Mucosa of rectum (tissue), 2 donors: ENCODE results near the gene CD22.

Experiments
- H3K27ac ChIP-seq, 2 donors: one replicate each; pipeline ENCODE4 v1.7.0; 2013; ENCODE audit warnings: inconsistent platforms in 2 of 2, low read depth in 2 of 2, low read length in 2 of 2
- H3K27me3 ChIP-seq, 2 donors: one replicate each; pipeline ENCODE4 v1.7.0; 2013; ENCODE audit warnings: low read length in 2 of 2; ENCODE audit not compliant: control insufficient read depth in 2 of 2, insufficient read depth in 2 of 2
- H3K36me3 ChIP-seq, 2 donors: one replicate each; pipeline ENCODE4 v1.7.0; 2013; ENCODE audit warnings: low read length in 2 of 2; ENCODE audit not compliant: control insufficient read depth in 2 of 2, insufficient read depth in 2 of 2
- H3K4me1 ChIP-seq, 2 donors: one replicate each; pipeline ENCODE4 v1.7.0; 2013; ENCODE audit warnings: low read length in 2 of 2, mild to moderate bottlenecking in 1 of 2; ENCODE audit not compliant: control insufficient read depth in 2 of 2, insufficient read depth in 2 of 2
- H3K4me3 ChIP-seq, 2 donors: one replicate each; pipeline ENCODE4 v1.7.0; 2013; ENCODE audit warnings: low read length in 2 of 2
- H3K9ac ChIP-seq, 2 donors: one replicate each; pipeline ENCODE4 v1.7.0; 2013; ENCODE audit warnings: low read length in 2 of 2, low read depth in 1 of 2, mild to moderate bottlenecking in 1 of 2
- H3K9me3 ChIP-seq, 2 donors: one replicate each; pipeline ENCODE4 v1.7.0; 2013; ENCODE audit warnings: low read length in 2 of 2; ENCODE audit not compliant: control insufficient read depth in 2 of 2
- donor health status: healthy.
- donor health status: Normal muscosa, but diverticular disease.

Gene CD22

DNA sequence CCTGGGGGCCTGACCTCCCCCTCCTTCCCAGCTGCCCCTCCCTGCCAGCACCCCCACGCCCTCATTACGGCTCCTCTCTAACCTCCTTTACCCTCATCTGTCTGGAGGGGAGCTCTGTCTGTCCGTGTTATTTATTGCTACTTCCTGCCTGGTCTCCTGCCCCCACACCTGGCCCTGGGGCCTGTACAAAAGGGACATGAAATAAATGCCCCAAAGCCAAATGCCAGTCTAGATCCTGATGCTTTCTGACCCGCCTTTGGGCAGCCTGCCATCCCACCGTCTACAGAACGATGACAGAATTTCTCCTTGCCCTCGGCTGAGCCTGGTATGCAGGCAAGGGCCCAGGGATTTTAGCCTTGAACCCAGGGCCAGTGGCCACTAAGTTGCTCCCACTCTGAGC lies 15.4 kb upstream of the CD22 start:
- H3K9ac ChIP-seq = no peak overlapping the region
- no peaks in the 10 kb centered on the region for H3K9me3 ChIP-seq
- H3K36me3 ChIP-seq = no peaks in the 10 kb centered on the region
- no peaks in the 10 kb centered on the region for H3K27me3 ChIP-seq
- no peaks in the 10 kb centered on the region for H3K4me1 ChIP-seq
- no peak overlapping the region for H3K4me3 ChIP-seq
- H3K27ac ChIP-seq = no peak overlapping the region

DNA sequence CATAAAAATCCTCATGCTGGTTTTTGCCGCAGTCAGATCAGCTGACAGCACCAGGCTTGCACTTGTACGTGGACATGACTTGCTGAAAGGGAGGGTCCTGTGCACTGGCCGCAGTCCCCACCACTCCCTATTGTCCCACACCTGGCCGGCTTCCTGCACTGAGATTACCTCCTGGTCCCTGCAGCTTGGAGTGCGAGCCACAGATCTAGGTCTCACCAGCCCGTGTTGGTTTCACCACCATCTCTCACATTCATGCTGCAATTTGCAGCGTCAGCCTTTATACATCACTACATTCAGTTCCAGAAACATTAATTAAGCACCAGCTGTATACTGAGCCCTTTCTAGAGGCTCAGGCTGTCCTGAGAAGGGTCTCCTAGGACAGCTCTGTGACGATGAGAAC lies 15.0 kb upstream of the CD22 start:
- Histone ChIP-seq H3K27ac (no peak overlapping the region), H3K4me1 (peaks cover 2% of the 10 kb centered on the region in 2 donors), H3K27me3 (no peaks in the 10 kb centered on the region), H3K9ac (no peak overlapping the region), H3K4me3 (no peak overlapping the region), H3K36me3 (no peaks in the 10 kb centered on the region), H3K9me3 (no peaks in the 10 kb centered on the region)

DNA sequence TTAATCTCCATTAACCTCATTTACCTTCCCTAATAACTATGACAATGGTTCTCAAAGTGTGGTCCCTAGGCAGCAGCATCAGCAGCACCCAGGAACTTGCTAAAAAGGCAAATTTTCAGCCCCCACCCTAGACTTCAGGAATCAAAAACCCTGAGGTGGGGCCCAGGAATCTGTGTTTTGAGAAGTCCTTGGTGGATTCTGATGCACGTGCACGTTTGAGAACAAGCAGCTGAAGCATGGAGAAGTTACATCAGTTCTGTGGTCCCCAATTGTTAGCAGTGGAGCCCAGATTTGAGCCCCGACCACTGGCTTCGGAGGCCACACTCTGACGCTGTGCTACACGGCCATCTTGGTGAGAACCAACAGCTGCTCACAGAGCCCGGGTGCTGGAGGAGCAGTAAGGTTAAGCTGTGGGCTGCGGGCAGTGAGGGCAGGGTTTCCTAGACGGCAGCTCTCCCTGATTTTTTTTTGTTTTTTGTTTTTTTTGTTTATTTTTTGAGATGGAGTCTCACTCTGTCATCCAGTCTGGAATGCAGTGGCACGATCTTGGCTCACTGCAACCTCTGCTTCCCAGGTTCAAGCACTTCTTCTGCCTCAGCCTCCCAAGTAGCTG lies 14.0 kb upstream of the CD22 start:
- Histone ChIP-seq H3K27ac (no peak overlapping the region), H3K9me3 (no peaks in the 10 kb centered on the region), H3K4me3 (no peak overlapping the region), H3K27me3 (no peaks in the 10 kb centered on the region), H3K4me1 (peaks cover 2 to 3% of the 10 kb centered on the region in 2 donors), H3K9ac (no peak overlapping the region), H3K36me3 (no peaks in the 10 kb centered on the region)

DNA sequence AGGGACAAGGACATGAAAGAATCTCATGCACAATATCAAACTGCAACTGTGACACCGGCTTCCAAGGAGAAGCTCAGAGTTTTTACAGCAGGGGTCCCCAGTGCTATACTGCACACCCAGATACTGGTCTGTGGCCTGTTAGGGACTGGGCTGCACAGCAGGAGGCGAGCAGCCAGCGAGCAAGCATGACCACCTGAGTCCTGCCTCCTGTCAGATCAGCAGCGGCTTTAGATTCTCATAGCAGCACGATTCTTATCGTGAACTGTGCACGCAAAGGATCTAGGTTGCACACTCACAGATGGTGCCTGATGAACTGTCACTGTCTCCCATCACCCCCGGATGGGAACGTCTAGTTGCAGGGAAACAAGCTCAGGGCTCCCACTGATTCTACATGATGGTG lies 13.1 kb upstream of the CD22 start:
- no peaks in the 10 kb centered on the region for H3K9me3 ChIP-seq
- H3K9ac ChIP-seq = no peak overlapping the region
- H3K36me3 ChIP-seq = no peaks in the 10 kb centered on the region
- H3K27me3 ChIP-seq = no peaks in the 10 kb centered on the region
- H3K27ac ChIP-seq = no peak overlapping the region
- peaks cover 2 to 3% of the 10 kb centered on the region in 2 donors for H3K4me1 ChIP-seq
- H3K4me3 ChIP-seq = no peak overlapping the region

DNA sequence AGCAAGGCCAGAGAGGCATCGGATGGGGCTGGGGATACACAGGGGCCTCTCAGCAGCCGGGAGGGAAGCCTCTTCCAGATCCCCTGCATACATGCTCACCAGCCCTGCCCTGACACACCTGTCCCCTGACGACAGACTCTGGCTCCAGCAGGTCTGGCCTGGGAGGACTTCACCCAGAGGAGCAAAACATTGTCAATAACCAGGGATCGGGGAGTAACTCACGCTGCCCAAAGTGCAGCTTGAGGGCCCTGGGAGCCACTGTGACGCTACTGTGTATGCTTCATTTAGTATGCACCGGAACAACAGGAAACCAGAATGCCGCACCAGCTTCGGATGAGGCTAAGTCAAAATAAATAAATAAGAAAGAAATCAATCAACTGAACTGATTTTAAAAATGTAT lies 12.4 kb upstream of the CD22 start:
- Histone ChIP-seq H3K4me3 (no peak overlapping the region), H3K36me3 (no peaks in the 10 kb centered on the region), H3K27me3 (no peaks in the 10 kb centered on the region), H3K27ac (no peak overlapping the region), H3K9me3 (no peaks in the 10 kb centered on the region), H3K4me1 (peaks cover 2 to 3% of the 10 kb centered on the region in 2 donors), H3K9ac (no peak overlapping the region)

DNA sequence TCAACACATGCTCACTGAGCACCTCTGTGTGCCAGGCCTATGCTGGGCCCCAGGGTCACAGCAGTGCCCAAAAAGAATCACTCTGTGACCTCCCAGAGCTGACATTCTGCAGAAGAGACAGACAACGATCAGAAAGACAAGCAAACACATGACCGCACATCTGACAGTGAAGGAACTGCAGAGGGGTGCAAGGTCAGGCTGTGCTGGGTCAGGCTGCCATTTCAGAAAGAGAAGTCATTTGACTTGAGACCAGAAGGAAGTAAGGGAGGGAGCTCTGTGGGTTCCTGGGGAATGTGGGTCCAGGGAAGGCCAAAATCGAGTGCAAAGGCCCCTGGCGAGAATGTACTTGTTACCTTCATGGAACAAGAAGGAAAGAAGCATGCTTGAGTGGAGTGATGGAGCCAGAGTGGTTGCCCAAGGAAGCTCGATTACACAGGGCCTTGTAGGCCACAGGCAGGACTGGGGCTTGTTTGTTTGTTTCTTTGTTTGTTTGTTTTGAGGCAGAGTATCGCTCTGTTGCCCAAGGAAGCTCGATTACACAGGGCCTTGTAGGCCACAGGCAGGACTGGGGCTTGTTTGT lies 11.4 kb upstream of the CD22 start:
- Histone ChIP-seq H3K27ac (no peak overlapping the region), H3K27me3 (no peaks in the 10 kb centered on the region), H3K36me3 (no peaks in the 10 kb centered on the region), H3K9ac (no peak overlapping the region), H3K4me1 (peaks cover 2 to 3% of the 10 kb centered on the region in 2 donors), H3K9me3 (no peaks in the 10 kb centered on the region), H3K4me3 (no peak overlapping the region)

DNA sequence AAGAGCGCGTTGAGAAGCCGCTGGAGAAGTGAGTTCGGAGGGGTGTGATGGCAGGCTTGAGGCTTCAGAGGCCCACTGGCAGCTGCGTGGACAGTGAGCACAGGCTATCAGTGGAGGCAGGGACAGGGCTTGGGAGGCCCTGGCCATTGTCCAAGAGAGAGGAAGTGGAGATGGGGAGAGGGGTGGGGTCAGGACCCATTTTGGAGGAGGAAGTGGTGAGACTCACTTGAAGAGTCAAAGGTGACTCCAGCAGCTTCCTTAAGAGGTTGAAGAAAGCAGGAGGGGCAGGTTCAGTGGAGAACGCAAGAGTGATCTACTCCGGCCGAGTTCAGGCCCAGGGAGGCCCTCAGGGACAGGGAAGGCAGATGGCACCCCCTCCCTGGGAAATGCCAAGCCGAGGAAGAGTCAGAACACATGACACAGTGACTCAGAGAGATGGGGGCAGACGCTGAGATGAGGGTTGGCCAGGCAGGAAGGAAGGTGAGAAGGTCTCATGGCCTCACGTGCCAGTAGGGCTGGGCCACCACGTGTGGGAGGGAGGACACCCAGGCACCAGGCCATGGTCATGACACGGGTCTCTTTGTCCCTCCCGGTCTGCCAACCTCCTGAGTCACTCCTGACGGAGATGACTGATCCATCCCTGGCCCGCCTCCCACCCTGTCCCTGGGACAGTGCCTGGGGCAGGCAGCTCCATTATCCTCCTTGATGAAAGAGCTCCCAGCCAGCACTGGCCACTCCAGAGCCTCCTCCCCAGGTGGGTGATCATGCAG lies 10.1 kb upstream of the CD22 start:
- peak overlapping the region in 1 of 2 donors; percentile 9 for H3K27ac ChIP-seq
- no peaks in the 10 kb centered on the region for H3K27me3 ChIP-seq
- peaks cover 2 to 3% of the 10 kb centered on the region in 2 donors for H3K4me1 ChIP-seq
- no peak overlapping the region for H3K4me3 ChIP-seq
- no peaks in the 10 kb centered on the region for H3K36me3 ChIP-seq
- no peak overlapping the region for H3K9ac ChIP-seq
- no peaks in the 10 kb centered on the region for H3K9me3 ChIP-seq

DNA sequence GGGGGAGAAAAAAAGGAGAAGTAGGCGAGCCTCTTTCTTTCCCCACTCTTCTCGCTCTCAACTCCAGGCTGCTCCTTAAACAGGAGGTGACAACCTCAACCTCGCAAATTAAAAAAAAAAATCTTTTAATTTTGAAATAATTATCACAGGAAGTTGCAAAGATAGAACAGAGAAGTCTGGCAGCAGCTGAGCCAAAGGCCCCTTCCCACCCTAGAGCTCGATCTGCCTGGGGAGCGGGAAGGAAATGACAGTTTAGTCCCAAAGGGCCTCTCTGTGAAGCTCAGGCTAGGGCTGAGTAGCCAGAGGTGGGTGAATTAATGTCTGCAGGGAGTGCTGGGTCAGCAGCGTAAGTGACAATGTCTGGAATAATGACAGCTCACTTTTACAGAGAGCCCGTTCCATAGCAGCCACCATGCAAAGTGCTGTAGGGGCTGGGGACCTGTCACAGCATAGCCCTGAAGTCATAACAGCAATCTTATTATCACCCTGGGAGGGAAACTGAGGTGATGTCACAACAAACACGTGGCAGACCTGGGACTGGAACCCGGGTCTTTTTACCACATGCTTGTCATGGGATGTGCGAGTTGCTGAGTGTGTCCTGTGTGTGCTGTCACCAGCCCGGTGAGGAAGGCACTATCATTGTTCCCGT lies 8.8 kb upstream of the CD22 start:
- Histone ChIP-seq H3K27me3 (no peaks in the 10 kb centered on the region), H3K9ac (no peak overlapping the region), H3K9me3 (no peaks in the 10 kb centered on the region), H3K36me3 (no peaks in the 10 kb centered on the region), H3K4me1 (peaks cover 2 to 3% of the 10 kb centered on the region in 2 donors), H3K4me3 (no peak overlapping the region), H3K27ac (no peak overlapping the region)

DNA sequence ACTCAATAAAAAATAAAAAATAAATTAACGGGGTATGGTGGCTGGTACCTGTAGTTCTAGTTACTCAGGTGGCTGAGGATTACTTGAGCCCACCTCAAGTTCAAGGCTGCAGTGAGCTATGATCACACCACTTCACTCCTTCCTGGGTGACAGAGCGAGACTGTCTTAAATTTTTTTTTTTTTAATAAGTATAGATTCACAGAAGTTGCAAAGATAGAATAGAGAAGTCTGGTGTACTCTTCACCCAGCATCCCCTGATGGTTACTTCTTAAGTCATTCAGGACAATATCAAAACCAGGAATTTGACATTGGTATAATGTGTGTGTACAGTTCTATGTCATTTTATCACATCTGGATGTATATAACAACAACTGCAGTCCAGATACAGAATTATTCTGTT lies 7.7 kb upstream of the CD22 start:
- no peaks in the 10 kb centered on the region for H3K27me3 ChIP-seq
- no peaks in the 10 kb centered on the region for H3K9me3 ChIP-seq
- no peaks in the 10 kb centered on the region for H3K36me3 ChIP-seq
- no peak overlapping the region for H3K9ac ChIP-seq
- no peak overlapping the region for H3K4me3 ChIP-seq
- H3K27ac ChIP-seq = no peak overlapping the region
- peaks cover 2 to 3% of the 10 kb centered on the region in 2 donors for H3K4me1 ChIP-seq

DNA sequence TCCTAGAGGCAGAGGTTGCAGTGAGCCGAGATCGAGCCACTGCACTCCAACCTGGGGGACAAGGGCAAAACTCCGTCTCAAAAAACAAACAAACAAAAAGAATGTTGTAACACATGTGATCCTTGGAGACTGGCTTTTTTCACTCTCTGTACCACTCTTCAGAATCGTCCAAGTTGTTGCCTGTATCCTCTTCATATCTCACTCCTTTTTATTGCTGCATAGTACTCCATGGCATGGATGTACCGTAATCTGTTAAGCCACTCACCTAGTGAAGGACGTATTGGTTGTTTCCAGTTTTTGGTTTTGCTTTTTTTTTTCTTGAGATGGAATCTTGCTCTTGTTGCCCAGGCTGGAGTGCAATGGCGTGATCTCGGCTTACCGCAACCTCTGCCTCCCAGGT lies 7.0 kb upstream of the CD22 start:
- Histone ChIP-seq H3K4me3 (no peak overlapping the region), H3K4me1 (peaks cover 2 to 3% of the 10 kb centered on the region in 2 donors), H3K27ac (no peak overlapping the region), H3K9me3 (no peaks in the 10 kb centered on the region), H3K9ac (no peak overlapping the region), H3K27me3 (no peaks in the 10 kb centered on the region), H3K36me3 (no peaks in the 10 kb centered on the region)
